Left renal cortex interstitium (tissue), 4 donors: Measurements from ENCODE around the gene CPLANE2. TPM values are rescaled to one million over a fixed set of nuclear protein-coding genes. Genes with fewer than 3 reads are reported as not detected.
"Not testable (repeated sequence)": the region's sequence is repeated elsewhere in the genome, so short reads cannot be mapped to it uniquely, and the experiment has no call there.

ENCODE experiments used
- DNase-seq, 4 donors: peaks; one replicate each; pipeline ENCODE4 v3.0.0-alpha.2; 2013; ENCODE audit warnings: low read depth in 4 of 4, low spot score in 2 of 4, missing footprints in 1 of 4
- polyA plus RNA-seq, 4 donors: library from polyadenylated mRNA; unstranded; fragments of 120-200 nt; gene quantifications; one replicate each; pipeline ENCODE4 v1.2.1, GENCODE V29; 2013; ENCODE audit not compliant: insufficient read length in 4 of 4

The CPLANE2 gene
- polyA plus RNA-seq, 4 donors = 4.7 to 7.2 (median 6.6) TPM

GRCh38 chr1:16210581-16210980 is 26.4 kb downstream of the CPLANE2 start:
- DNase-seq = no peak

GRCh38 chr1:16209847-16210407 is 27.1 kb downstream of the CPLANE2 start:
- DNase-seq = no peak

GRCh38 chr1:16209132-16209846 is 27.7 kb downstream of the CPLANE2 start:
- no peak for DNase-seq

GRCh38 chr1:16208270-16208987 is 28.6 kb downstream of the CPLANE2 start:
- DNase-seq = no peak

GRCh38 chr1:16207318-16208269 is 29.4 kb downstream of the CPLANE2 start:
- no peak for DNase-seq

GRCh38 chr1:16206547-16207317 is 30.3 kb downstream of the CPLANE2 start:
- peak in 3 of 4 donors; percentile 88 to 94 (median 92) for DNase-seq

GRCh38 chr1:16205891-16206546 is 31.0 kb downstream of the CPLANE2 start:
- no peak for DNase-seq

- no peak for DNase-seq
These were observed 31.7 kb downstream of the CPLANE2 start for GRCh38 chr1:16205334-16205671.

GRCh38 chr1:16204634-16205333 is 32.2 kb downstream of the CPLANE2 start:
- no peak for DNase-seq

GRCh38 chr1:16204216-16204615 is 32.8 kb downstream of the CPLANE2 start:
- no peak for DNase-seq

- no peak for DNase-seq
These were observed 33.4 kb downstream of the CPLANE2 start for GRCh38 chr1:16203550-16203949.

GRCh38 chr1:16202281-16203210 is 34.4 kb downstream of the CPLANE2 start:
- no peak for DNase-seq

- DNase-seq = no peak
These were observed 37.3 kb downstream of the CPLANE2 start for GRCh38 chr1:16199700-16200099.

- no peak for DNase-seq
These were observed 37.9 kb downstream of the CPLANE2 start for GRCh38 chr1:16199157-16199501.

- DNase-seq = no peak
These were observed 38.4 kb downstream of the CPLANE2 start for GRCh38 chr1:16198444-16199156.

GRCh38 chr1:16196874-16197273 is 40.1 kb downstream of the CPLANE2 start:
- no peak for DNase-seq

- not testable (repeated sequence) for DNase-seq
These were observed 40.8 kb downstream of the CPLANE2 start for GRCh38 chr1:16196139-16196538.
